B cell (primary cell): ENCODE measurements around the gene CCDC14. TPM values are rescaled to one million over a fixed set of nuclear protein-coding genes. Genes with fewer than 3 reads are reported as not detected.

Source experiments
- ATAC-seq: fragments of 200-7000 bp; cut with Tn5 transposase; one replicate; pipeline ENCODE4 v1.10.0; 2021; ENCODE audit warnings: low read depth, mild to moderate bottlenecking, moderate number of reproducible peaks, moderate library complexity
- CTCF ChIA-PET: fragments of 350-600 bp; sonication (Branson Sonifier 250); formaldehyde crosslinking; loops from one replicate; lab custom pipeline; 2021; ENCODE audit warnings: antibody characterized with exemption, inconsistent platforms; lab: Charles Lee
- POLR2A ChIA-PET: fragments of 350-600 bp; sonication (Branson Sonifier 250); formaldehyde crosslinking; loops from one replicate; lab custom pipeline; 2021; ENCODE audit warnings: antibody characterized with exemption; lab: Charles Lee
- DNase-seq: peaks from one replicate; pipeline ENCODE4 v3.0.0; 2013
- H2AFZ ChIP-seq: 2 replicates; pipeline ENCODE4 v1.6.1; 2012; ENCODE audit warnings: mild to moderate bottlenecking, low read depth, low read length; ENCODE audit not compliant: insufficient read depth, poor library complexity, severe bottlenecking
- H3K27ac ChIP-seq, 2 donors: 1 replicate in 1 of 2; 2 replicates in 1 of 2; pipeline ENCODE4 v1.5.1; 2012 to 2013; ENCODE audit warnings: low read length in 2 of 2, mild to moderate bottlenecking in 2 of 2, moderate library complexity in 1 of 2
- H3K27me3 ChIP-seq, 4 experiments: fragments of 200-600 bp in 1 of 4; sonication (generic) in 1 of 4; replicated peaks in 1 of 4; 1 replicate in 2 of 4; 2 replicates in 2 of 4; pipeline versions ENCODE4 v1.6.1 to v1.7.0; 2013 to 2016; ENCODE audit warnings: low read length in 3 of 4, mild to moderate bottlenecking in 2 of 4, mixed read lengths in 1 of 4, moderate library complexity in 1 of 4; ENCODE audit not compliant: insufficient read depth in 4 of 4, control insufficient read depth in 3 of 4; ENCODE audit errors: control extremely low read depth in 1 of 4
- H3K36me3 ChIP-seq, 2 experiments: replicated peaks in 1 of 2; 1 replicate in 1 of 2; 2 replicates in 1 of 2; pipeline versions ENCODE4 v1.6.1 to v1.7.1; 2013; ENCODE audit warnings: low read length in 1 of 2; ENCODE audit not compliant: insufficient read depth in 2 of 2, control insufficient read depth in 1 of 2; ENCODE audit errors: control extremely low read depth in 1 of 2, extremely low read depth in 1 of 2
- H3K4me1 ChIP-seq, 2 donors: fragments of 200-600 bp in 1 of 2; sonication (generic) in 1 of 2; 1 replicate in 1 of 2; 2 replicates in 1 of 2; pipeline versions ENCODE4 v1.5.1 to v1.6.1; 2013 to 2017; ENCODE audit warnings: low read length in 2 of 2; ENCODE audit not compliant: control insufficient read depth in 2 of 2, insufficient read depth in 2 of 2
- H3K4me2 ChIP-seq: replicated peaks from 2 replicates; pipeline ENCODE3; 2012; ENCODE audit warnings: mild to moderate bottlenecking, low read depth, low read length; ENCODE audit not compliant: poor library complexity, severe bottlenecking
- H3K4me3 ChIP-seq, 5 experiments: fragments of 200-600 bp in 1 of 5; sonication (generic) in 1 of 5; 1 replicate in 3 of 5; 2 replicates in 2 of 5; pipeline versions ENCODE4 v1.5.1 to v1.7.0; 2011 to 2016; ENCODE audit warnings: low read length in 4 of 5, mild to moderate bottlenecking in 4 of 5, low read depth in 2 of 5, control low read depth in 1 of 5, moderate library complexity in 1 of 5; ENCODE audit not compliant: insufficient read depth in 1 of 5; ENCODE audit errors: control extremely low read depth in 1 of 5, extremely low read depth in 1 of 5
- H3K79me2 ChIP-seq: fragments of 200-600 bp; sonication (generic); one replicate; pipeline ENCODE4 v1.6.0; 2016; ENCODE audit warnings: low read length; ENCODE audit not compliant: control insufficient read depth, insufficient read depth
- H3K9ac ChIP-seq: fragments of 200-600 bp; sonication (generic); 2 replicates; pipeline ENCODE4 v1.6.1; 2017; ENCODE audit warnings: mild to moderate bottlenecking, low read length, moderate library complexity
- H3K9me3 ChIP-seq, 3 donors: one replicate each; pipeline versions ENCODE4 v1.6.1 to v1.7.1; 2013; ENCODE audit warnings: low read length in 2 of 3; ENCODE audit not compliant: control insufficient read depth in 2 of 3, insufficient read depth in 1 of 3; ENCODE audit errors: control extremely low read depth in 1 of 3
- H4K20me1 ChIP-seq: 2 replicates; pipeline ENCODE4 v1.6.0; 2012; ENCODE audit warnings: mild to moderate bottlenecking, low read length; ENCODE audit not compliant: insufficient read depth, control insufficient read depth, poor library complexity, severe bottlenecking
- H3K27ac Mint-ChIP-seq: one replicate; pipeline ENCODE4 v1.8.0; 2021; ENCODE audit warnings: mixed read lengths
- H3K27me3 Mint-ChIP-seq: one replicate; pipeline ENCODE4 v1.8.0; 2021; ENCODE audit warnings: mixed read lengths
- H3K4me1 Mint-ChIP-seq: one replicate; pipeline ENCODE4 v1.8.0; 2021; ENCODE audit warnings: mixed read lengths
- H3K4me3 Mint-ChIP-seq: one replicate; pipeline ENCODE4 v1.8.0; 2021; ENCODE audit warnings: mixed read lengths
- H3K9me3 Mint-ChIP-seq: one replicate; pipeline ENCODE4 v1.8.0; 2022; ENCODE audit warnings: mixed read lengths; ENCODE audit not compliant: insufficient read depth
- EZH2 ChIP-seq: IDR thresholded peaks from 2 replicates; pipeline ENCODE4 v1.6.1; 2012; ENCODE audit warnings: borderline replicate concordance, low read depth, mild to moderate bottlenecking, moderate library complexity, low read length; ENCODE audit not compliant: insufficient read depth, poor library complexity, severe bottlenecking
- WGBS: methylation state at CpG from one replicate; pipeline ENCODE4 v1.1.5; 2013; ENCODE audit warnings: missing lambda C conversion rate; ENCODE audit not compliant: insufficient coverage; 5-methylcytosine and 5-hydroxymethylcytosine counted together
- intact Hi-C: fragments of 100-400 bp; cut with micrococcal nuclease; formaldehyde crosslinking; loops from one replicate; pipeline ENCODE4 v1.10.0; 2022
- polyA plus RNA-seq: library from polyadenylated mRNA; depleted of rRNA; stranded (reverse); fragments of >200 nt; gene quantifications from 2 replicates; pipeline ENCODE4 v1.2.3, GENCODE V29; 2012
- total RNA-seq, 2 donors: library from RNA; stranded (reverse); fragments of 120-200 nt in 1 of 2; gene quantifications; 1 replicate in 1 of 2; 2 replicates in 1 of 2; pipeline versions ENCODE4 v1.2.3 to v1.2.4, GENCODE V29; 2013 to 2022
- TF ChIP-seq, protein P1 (sequence below): fragments of 200-600 bp; IDR thresholded peaks from one replicate; pipeline ENCODE4 v1.8.0; 2022; ENCODE audit warnings: antibody characterized with exemption, mild to moderate bottlenecking

Gene CCDC14
- total and polyA plus RNA-seq, 2 donors (not counting 1 experiment from before 2014, with no cell fraction given): 35.3 to 54.2 TPM

DNA sequence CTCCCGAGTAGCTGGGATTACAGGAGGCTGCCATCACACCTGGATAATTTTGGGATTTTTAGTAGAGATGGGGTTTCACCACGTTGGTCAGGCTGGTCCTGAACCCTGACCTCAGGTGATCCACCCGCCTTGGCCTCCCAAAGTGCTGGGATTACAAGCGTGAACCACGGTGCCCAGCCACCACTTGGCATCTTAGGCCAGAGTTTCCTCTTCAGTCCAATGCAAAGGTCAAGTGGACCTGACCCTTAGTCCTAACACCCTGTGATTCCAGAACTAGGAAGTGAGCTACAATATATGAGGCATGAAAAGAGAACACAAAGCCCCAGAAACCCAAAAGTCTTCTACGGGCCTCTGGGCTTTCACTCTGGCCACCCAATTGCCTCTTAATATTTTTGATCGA, 82.2 kb downstream of the CCDC14 start:
- no peaks in the 10 kb centered on the region for H3K9me3 ChIP-seq
- ATAC-seq (no peak), DNase-seq (no peak)
- POLR2A ChIA-PET: no interaction called here
- CTCF ChIA-PET: no interaction called here
- H3K4me3 ChIP-seq: no peak overlapping the region
- H3K4me2 ChIP-seq: no peak overlapping the region
- H3K79me2 ChIP-seq: no peaks in the 10 kb centered on the region
- intact Hi-C loops: no loop called here
- H3K27me3 ChIP-seq: peaks cover 0 to 21% (median 3%) of the 10 kb centered on the region in 4 experiments
- no peak overlapping the region for H3K9ac ChIP-seq
- H4K20me1 ChIP-seq: no peaks in the 10 kb centered on the region
- H3K27ac ChIP-seq: no peak overlapping the region
- no peak overlapping the region for H2AFZ ChIP-seq
- Mint-ChIP-seq H3K4me3 (no peak overlapping the region), H3K27ac (no peak overlapping the region), H3K9me3 (no peaks in the 10 kb centered on the region), H3K27me3 (peaks cover 22% of the 10 kb centered on the region), H3K4me1 (peaks cover 11% of the 10 kb centered on the region)
- no peak for TF ChIP-seq EZH2
- TF ChIP-seq, protein P1, sequence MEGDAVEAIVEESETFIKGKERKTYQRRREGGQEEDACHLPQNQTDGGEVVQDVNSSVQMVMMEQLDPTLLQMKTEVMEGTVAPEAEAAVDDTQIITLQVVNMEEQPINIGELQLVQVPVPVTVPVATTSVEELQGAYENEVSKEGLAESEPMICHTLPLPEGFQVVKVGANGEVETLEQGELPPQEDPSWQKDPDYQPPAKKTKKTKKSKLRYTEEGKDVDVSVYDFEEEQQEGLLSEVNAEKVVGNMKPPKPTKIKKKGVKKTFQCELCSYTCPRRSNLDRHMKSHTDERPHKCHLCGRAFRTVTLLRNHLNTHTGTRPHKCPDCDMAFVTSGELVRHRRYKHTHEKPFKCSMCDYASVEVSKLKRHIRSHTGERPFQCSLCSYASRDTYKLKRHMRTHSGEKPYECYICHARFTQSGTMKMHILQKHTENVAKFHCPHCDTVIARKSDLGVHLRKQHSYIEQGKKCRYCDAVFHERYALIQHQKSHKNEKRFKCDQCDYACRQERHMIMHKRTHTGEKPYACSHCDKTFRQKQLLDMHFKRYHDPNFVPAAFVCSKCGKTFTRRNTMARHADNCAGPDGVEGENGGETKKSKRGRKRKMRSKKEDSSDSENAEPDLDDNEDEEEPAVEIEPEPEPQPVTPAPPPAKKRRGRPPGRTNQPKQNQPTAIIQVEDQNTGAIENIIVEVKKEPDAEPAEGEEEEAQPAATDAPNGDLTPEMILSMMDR: no peak
- WGBS: 70% methylated on average over 2 of the region's 7 CpGs
- H3K36me3 ChIP-seq: no peaks in the 10 kb centered on the region
- H3K4me1 ChIP-seq: peaks cover 7 to 9% of the 10 kb centered on the region in 2 donors

DNA sequence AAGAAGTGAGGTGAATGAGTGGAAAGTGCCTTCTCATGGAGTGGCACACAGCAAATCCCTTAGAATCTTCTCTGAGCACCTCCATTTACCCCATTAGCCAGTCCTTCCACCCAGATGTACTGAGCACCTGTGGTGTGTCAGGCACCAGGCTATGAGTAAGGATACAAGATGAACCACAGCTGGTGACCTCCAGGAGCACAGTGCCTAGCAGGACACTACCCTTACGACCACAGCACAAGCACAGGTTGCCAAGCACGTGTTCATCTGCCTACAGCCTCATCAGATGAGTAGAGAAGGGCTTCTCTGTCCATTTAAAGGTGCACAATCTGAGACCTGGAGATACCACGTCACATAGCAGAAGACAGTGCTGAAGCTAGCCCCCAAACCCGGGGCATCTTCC, 83.1 kb downstream of the CCDC14 start:
- DNase-seq (no peak), ATAC-seq (no peak)
- no peak overlapping the region for H3K27ac ChIP-seq
- no peaks in the 10 kb centered on the region for H3K9me3 Mint-ChIP-seq
- H3K4me2 ChIP-seq: no peak overlapping the region
- no peak for TF ChIP-seq EZH2
- TF ChIP-seq, protein P1: no peak
- H2AFZ ChIP-seq: no peak overlapping the region
- H3K36me3 ChIP-seq: no peaks in the 10 kb centered on the region
- no peak overlapping the region for H3K27ac Mint-ChIP-seq
- ChIA-PET CTCF (no interaction called here), POLR2A (no interaction called here)
- 93% methylated on average over 3 of the region's 4 CpGs for WGBS
- H4K20me1 ChIP-seq: no peaks in the 10 kb centered on the region
- H3K4me1 Mint-ChIP-seq: peaks cover 3% of the 10 kb centered on the region
- peaks cover 0 to under 1% of the 10 kb centered on the region in 2 donors for H3K4me1 ChIP-seq
- H3K9me3 ChIP-seq: no peaks in the 10 kb centered on the region
- no peaks in the 10 kb centered on the region for H3K79me2 ChIP-seq
- H3K9ac ChIP-seq: no peak overlapping the region
- intact Hi-C loops: no loop called here
- H3K4me3 Mint-ChIP-seq: no peak overlapping the region
- peaks cover 18% of the 10 kb centered on the region for H3K27me3 Mint-ChIP-seq
- H3K27me3 ChIP-seq: peaks cover 0 to 13% (median 2%) of the 10 kb centered on the region in 4 experiments
- H3K4me3 ChIP-seq: no peak overlapping the region
